Right cardiac atrium (tissue), 5 donors: Measurements from ENCODE around the gene NPAS1. TPM values are rescaled to one million over a fixed set of nuclear protein-coding genes. Genes with fewer than 3 reads are reported as not detected.
"Not testable (repeated sequence)": the region's sequence is repeated elsewhere in the genome, so short reads cannot be mapped to it uniquely, and the experiment has no call there.

Experiments used
- ATAC-seq, 2 donors: fragments of 200-7000 bp; cut with Tn5 transposase; one replicate each; pipeline versions ENCODE4 v1.8.0 to v1.9.1; 2020; ENCODE audit warnings: moderate library complexity in 2 of 2, mild to moderate bottlenecking in 1 of 2
- DNase-seq, 3 donors: peaks; one replicate each; pipeline ENCODE4 v3.0.0-alpha.2; 2020
- H3K27ac ChIP-seq: one replicate; pipeline ENCODE4 v1.5.1; 2013; ENCODE audit warnings: mild to moderate bottlenecking, low read length, control low read depth, moderate library complexity
- H3K27me3 ChIP-seq: one replicate; pipeline ENCODE4 v1.6.1; 2013; ENCODE audit not compliant: control insufficient read depth, insufficient read depth
- H3K4me1 ChIP-seq: one replicate; pipeline ENCODE4 v1.6.1; 2013; ENCODE audit warnings: low read length; ENCODE audit not compliant: control insufficient read depth, insufficient read depth
- H3K4me3 ChIP-seq: one replicate; pipeline ENCODE4 v1.5.1; 2013; ENCODE audit warnings: low read length, control low read depth
- H3K9me3 ChIP-seq: one replicate; pipeline ENCODE4 v1.6.1; 2013; ENCODE audit warnings: low read length; ENCODE audit not compliant: control insufficient read depth
- WGBS: extraction: QIAGEN DNeasy Blood & Tissue Kit; methylation state at CpG from one replicate; pipeline ENCODE4 v1.1.7; 2013; 5-methylcytosine and 5-hydroxymethylcytosine counted together
- intact Hi-C, 4 donors: fragments of 100-400 bp; cut with DNase I; formaldehyde crosslinking; loops; one replicate each; pipeline versions ENCODE4 v1.11.0 to v1.14.0; 2022 to 2023
- polyA plus RNA-seq: library from polyadenylated mRNA; stranded (reverse); fragments of 200-250 nt; gene quantifications from one replicate; pipeline ENCODE4 v1.2.3, GENCODE V29; 2013
- total RNA-seq, 4 donors: library from RNA; stranded (reverse); fragmentation: NEBNext Ultra II Directional; extraction: Animal tissue kit (Norgen Biotek cat#: 25700); gene quantifications; one replicate each; pipeline ENCODE4 v1.2.1, GENCODE V29; 2021
- donor health status: healthy with polysubstance abuse.
- donor health status: DM: no; HTN: yes; CAD: no.
- donor health status: DM: no; HTN: no; CAD: no.
- donor health status: DM: no; HTN: yes; CAD: no; lungs with severe emphysema.
- donor health status: DM: yes; HTN: yes; CAD: no.

The NPAS1 gene
- total and polyA plus RNA-seq, 5 donors = 0.24 to 0.91 (median 0.45) TPM

- ATAC-seq (peak; percentile 89), DNase-seq (peak; percentile 85 to 92 (median 92))
- peaks cover 3% of the 10 kb centered on the region for H3K4me1 ChIP-seq
- H3K27me3 ChIP-seq = no peaks in the 10 kb centered on the region
- peak overlapping the region; percentile 72 for H3K27ac ChIP-seq
- no peaks in the 10 kb centered on the region for H3K9me3 ChIP-seq
- intact Hi-C loops = no loop called here
- WGBS = 3% methylated on average over 42 of the region's 42 CpGs
- peak overlapping the region; percentile 90 for H3K4me3 ChIP-seq
Observed at GRCh38 chr19:47047763-47048405, 28.2 kb downstream of the NPAS1 start.

DNA sequence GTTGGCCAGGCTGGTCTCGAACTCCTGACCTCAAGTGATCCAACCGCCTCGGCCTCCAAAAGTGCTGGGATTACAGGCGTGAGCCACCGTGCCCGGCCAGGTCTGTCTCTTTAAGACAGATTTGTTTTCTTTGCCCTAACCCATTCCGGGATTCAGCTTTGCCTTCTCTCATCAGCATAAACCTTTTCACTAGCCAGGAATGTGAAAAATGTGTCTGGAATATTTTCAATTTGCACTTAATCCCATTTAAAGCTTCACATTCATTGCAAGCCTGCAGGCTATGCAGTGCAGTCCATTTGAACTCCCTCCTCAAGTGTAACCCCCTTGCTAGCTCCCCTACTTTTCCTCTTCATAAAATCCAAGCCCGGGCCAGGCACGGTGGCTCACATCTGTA lies 29.7 kb downstream of the NPAS1 start:
- H3K4me3 ChIP-seq = no peak overlapping the region
- 54% methylated on average over 9 of the region's 9 CpGs for WGBS

GRCh38 chr19:47050562-47050961 lies 30.9 kb downstream of the NPAS1 start:
- H3K27ac ChIP-seq, H3K4me3 ChIP-seq, ATAC-seq, intact Hi-C loops, DNase-seq, H3K4me1 ChIP-seq, H3K27me3 ChIP-seq, H3K9me3 ChIP-seq: not testable (repeated sequence)
- WGBS = 83% methylated on average over 3 of the region's 3 CpGs

More for the DNA sequence above, 29.7 kb downstream of the NPAS1 start:
- ATAC-seq (no peak), DNase-seq (peak in 1 of 3 donors; percentile 53)
- no peaks in the 10 kb centered on the region for H3K9me3 ChIP-seq
- H3K27ac ChIP-seq = no peak overlapping the region
- peaks cover 3% of the 10 kb centered on the region for H3K4me1 ChIP-seq
- H3K27me3 ChIP-seq = no peaks in the 10 kb centered on the region
- intact Hi-C loops = no loop called here

GRCh38 chr19:47056411-47056810 lies 36.8 kb downstream of the NPAS1 start:
- Histone ChIP-seq H3K27ac (no peak overlapping the region), H3K9me3 (no peaks in the 10 kb centered on the region)
- 64% methylated on average over 5 of the region's 5 CpGs for WGBS

DNA sequence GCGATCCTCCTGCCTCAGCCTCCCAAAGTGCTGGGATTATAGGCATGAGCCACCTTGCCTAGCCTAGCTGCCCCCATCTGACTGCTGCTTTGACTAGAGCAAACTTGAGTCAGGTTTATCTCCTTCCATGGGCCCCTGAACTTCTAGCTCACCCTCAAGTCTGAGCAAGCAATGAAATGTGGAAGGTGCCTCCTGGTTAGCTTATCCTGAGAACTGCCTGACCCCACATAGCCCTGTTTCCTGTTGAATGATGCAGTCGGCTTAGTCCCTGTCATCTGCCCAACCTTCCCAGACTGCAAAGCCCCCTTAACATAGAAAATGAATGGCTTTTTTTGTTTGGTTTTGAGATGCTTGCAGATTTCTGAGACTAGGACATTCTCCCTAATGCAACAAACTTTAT lies 37.7 kb downstream of the NPAS1 start:
- Histone ChIP-seq H3K27ac (no peak overlapping the region), H3K9me3 (no peaks in the 10 kb centered on the region), H3K4me3 (no peak overlapping the region), H3K4me1 (no peaks in the 10 kb centered on the region), H3K27me3 (no peaks in the 10 kb centered on the region)
- 62% methylated on average over 2 of the region's 2 CpGs for WGBS
- ATAC-seq = no peak
- DNase-seq = no peak
- intact Hi-C loops = no loop called here

More at GRCh38 chr19:47056411-47056810, 36.8 kb downstream of the NPAS1 start:
- ATAC-seq (no peak), DNase-seq (peak in 1 of 3 donors; percentile 8)
- no peak overlapping the region for H3K4me3 ChIP-seq
- no peaks in the 10 kb centered on the region for H3K27me3 ChIP-seq
- no peaks in the 10 kb centered on the region for H3K4me1 ChIP-seq
- intact Hi-C loops = no loop called here

GRCh38 chr19:47058621-47059022 lies 39.0 kb downstream of the NPAS1 start:
- ATAC-seq (peak in 1 of 2 donors; percentile 60), DNase-seq (peak in 1 of 3 donors; percentile 31)
- WGBS = 48% methylated on average over 11 of the region's 11 CpGs
- no peaks in the 10 kb centered on the region for H3K27me3 ChIP-seq
- H3K27ac ChIP-seq = no peak overlapping the region
- no peaks in the 10 kb centered on the region for H3K9me3 ChIP-seq
- intact Hi-C loops = no loop called here
- no peak overlapping the region for H3K4me3 ChIP-seq
- no peaks in the 10 kb centered on the region for H3K4me1 ChIP-seq

- 85% methylated on average over 6 of the region's 6 CpGs for WGBS
- Histone ChIP-seq H3K27me3 (no peaks in the 10 kb centered on the region), H3K4me3 (no peak overlapping the region), H3K9me3 (no peaks in the 10 kb centered on the region), H3K27ac (no peak overlapping the region), H3K4me1 (no peaks in the 10 kb centered on the region)
- DNase-seq = peak in 1 of 3 donors; percentile 17
- ATAC-seq = no peak
- intact Hi-C loops = no loop called here
Observed at GRCh38 chr19:47063874-47064273, 44.2 kb downstream of the NPAS1 start.

GRCh38 chr19:47065242-47065641 lies 45.6 kb downstream of the NPAS1 start:
- H3K9me3 ChIP-seq = no peaks in the 10 kb centered on the region
- ATAC-seq (no peak), DNase-seq (peak in 2 of 3 donors; percentile 34 to 38)
- H3K27ac ChIP-seq = no peak overlapping the region
- no peaks in the 10 kb centered on the region for H3K4me1 ChIP-seq
- WGBS = 90% methylated on average over 11 of the region's 11 CpGs
- H3K27me3 ChIP-seq = no peaks in the 10 kb centered on the region
- intact Hi-C loops = no loop called here
- no peak overlapping the region for H3K4me3 ChIP-seq

- ATAC-seq = peak in 1 of 2 donors; percentile 30
- H3K27ac ChIP-seq = no peak overlapping the region
- peak in 1 of 3 donors; percentile 60 for DNase-seq
- no peaks in the 10 kb centered on the region for H3K4me1 ChIP-seq
- no peak overlapping the region for H3K4me3 ChIP-seq
- no peaks in the 10 kb centered on the region for H3K27me3 ChIP-seq
- WGBS = 94% methylated on average over 61 of the region's 61 CpGs
- no peaks in the 10 kb centered on the region for H3K9me3 ChIP-seq
- intact Hi-C loops = no loop called here
Observed at GRCh38 chr19:47066376-47067214, 47.0 kb downstream of the NPAS1 start.

DNA sequence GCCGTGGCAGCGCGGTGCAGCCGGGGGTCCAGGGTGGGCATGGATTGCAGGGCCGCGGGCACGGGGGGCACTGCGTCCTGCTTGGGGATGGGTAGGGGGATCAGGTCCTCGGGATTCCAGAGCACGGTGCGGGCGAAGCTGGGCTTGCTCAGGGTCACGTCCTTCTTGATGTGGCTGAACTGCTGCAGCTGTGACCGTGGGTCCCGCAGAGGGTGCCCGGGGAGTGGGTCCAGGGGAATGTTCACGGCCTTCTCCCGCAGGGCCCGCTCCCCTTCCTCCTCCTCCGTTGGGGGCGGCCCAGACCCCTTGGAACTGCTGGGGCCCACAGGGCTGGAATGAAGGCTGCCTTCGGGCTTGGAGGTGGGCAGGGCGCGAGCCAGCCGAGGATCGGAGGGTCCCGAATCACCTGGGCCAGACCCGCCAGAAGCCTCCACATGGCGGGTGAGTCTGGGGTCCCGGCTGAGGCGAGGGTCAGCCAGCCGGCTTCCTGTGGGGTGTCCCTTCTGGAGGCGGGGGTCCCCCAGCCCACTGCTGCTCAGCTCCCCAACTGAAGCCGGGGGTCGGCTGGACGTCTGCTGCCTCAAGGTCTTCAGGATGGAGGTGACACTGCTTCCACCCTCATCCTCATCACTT lies 47.7 kb downstream of the NPAS1 start:
- WGBS = 95% methylated on average over 36 of the region's 36 CpGs
- Histone ChIP-seq H3K4me3 (no peak overlapping the region), H3K27ac (no peak overlapping the region), H3K4me1 (no peaks in the 10 kb centered on the region), H3K9me3 (no peaks in the 10 kb centered on the region), H3K27me3 (no peaks in the 10 kb centered on the region)
- ATAC-seq (peak in 1 of 2 donors; percentile 7), DNase-seq (peak in 1 of 3 donors; percentile 57)
- intact Hi-C loops = no loop called here

GRCh38 chr19:47068246-47068645 lies 48.6 kb downstream of the NPAS1 start:
- intact Hi-C loops = no loop called here
- H3K27me3 ChIP-seq = no peaks in the 10 kb centered on the region
- H3K9me3 ChIP-seq = no peaks in the 10 kb centered on the region
- WGBS = 66% methylated on average over 8 of the region's 8 CpGs
- H3K27ac ChIP-seq = no peak overlapping the region
- DNase-seq (peak in 1 of 3 donors; percentile 53), ATAC-seq (no peak)
- no peaks in the 10 kb centered on the region for H3K4me1 ChIP-seq
- no peak overlapping the region for H3K4me3 ChIP-seq
